Measurements from ENCODE around the gene PIGW. TPM values are rescaled to one million over a fixed set of nuclear protein-coding genes. Genes with fewer than 3 reads are reported as not detected.

PIGW gene
- total RNA-seq, 2 experiments from 2014 or later, result 10.6 to 11.3 TPM

- intact Hi-C loops (cut with micrococcal nuclease), result no loop called here
- peaks cover 37% of the 10 kb centered on the region for H3K36me3 Mint-ChIP-seq (ENCODE audit: low read depth)
- H3K4me3 Mint-ChIP-seq, result no peak overlapping the region
- H3K27me3 Mint-ChIP-seq (ENCODE audit: low read depth), result no peaks in the 10 kb centered on the region
- H3K4me1 Mint-ChIP-seq (ENCODE audit: low read depth), result peaks cover 25% of the 10 kb centered on the region
- H3K9me3 Mint-ChIP-seq, result no peaks in the 10 kb centered on the region
- CTCF ChIA-PET, result interaction anchor here (0.6 kb wide), 2 partner anchors 30 to 873 kb away, joined by 3 read pairs; no protein-coding TSS in a partner anchor
- no peak overlapping the region for H3K27ac Mint-ChIP-seq
- DNase-seq, result no peak
Measured at GRCh38 chr17:36566081-36566480, 31.3 kb downstream of the PIGW start.

GRCh38 chr17:36575028-36575427 is 40.2 kb downstream of the PIGW start:
- H3K4me3 Mint-ChIP-seq, result no peak overlapping the region
- no peak overlapping the region for H3K27ac Mint-ChIP-seq

GRCh38 chr17:36576793-36577192 is 42.0 kb downstream of the PIGW start:
- DNase-seq, result no peak
- CTCF ChIA-PET, result interaction anchor here (1.0 kb wide), 2 partner anchors 13 to 19 kb away, joined by 3 read pairs; no protein-coding TSS in a partner anchor
- Mint-ChIP-seq H3K36me3 (ENCODE audit: low read depth) (peaks cover 30% of the 10 kb centered on the region), H3K9me3 (no peaks in the 10 kb centered on the region), H3K4me3 (no peak overlapping the region), H3K27ac (no peak overlapping the region), H3K4me1 (ENCODE audit: low read depth) (peaks cover 11% of the 10 kb centered on the region), H3K27me3 (ENCODE audit: low read depth) (no peaks in the 10 kb centered on the region)
- intact Hi-C loops (cut with micrococcal nuclease), result no loop called here

More at GRCh38 chr17:36575028-36575427, 40.2 kb downstream of the PIGW start:
- DNase-seq, result no peak
- intact Hi-C loops (cut with micrococcal nuclease), result no loop called here
- no peaks in the 10 kb centered on the region for H3K9me3 Mint-ChIP-seq
- H3K4me1 Mint-ChIP-seq (ENCODE audit: low read depth), result peaks cover 11% of the 10 kb centered on the region
- no peaks in the 10 kb centered on the region for H3K27me3 Mint-ChIP-seq (ENCODE audit: low read depth)
- CTCF ChIA-PET, result no interaction called here
- peaks cover 25% of the 10 kb centered on the region for H3K36me3 Mint-ChIP-seq (ENCODE audit: low read depth)

- H3K9me3 Mint-ChIP-seq, result no peaks in the 10 kb centered on the region
- intact Hi-C loops (cut with micrococcal nuclease), result no loop called here
- peaks cover 5% of the 10 kb centered on the region for H3K4me1 Mint-ChIP-seq (ENCODE audit: low read depth)
- no peak overlapping the region for H3K27ac Mint-ChIP-seq
- no peak overlapping the region for H3K4me3 Mint-ChIP-seq
- no peaks in the 10 kb centered on the region for H3K27me3 Mint-ChIP-seq (ENCODE audit: low read depth)
- no peak for DNase-seq
- H3K36me3 Mint-ChIP-seq (ENCODE audit: low read depth), result peaks cover 27% of the 10 kb centered on the region
- CTCF ChIA-PET, result no interaction called here
Measured at GRCh38 chr17:36578671-36579070, 43.9 kb downstream of the PIGW start.

- CTCF ChIA-PET, result interaction anchor here (1.2 kb wide), 1 partner anchor 10 kb away, joined by 4 read pairs; no protein-coding TSS in a partner anchor
- H3K36me3 Mint-ChIP-seq (ENCODE audit: low read depth), result peaks cover 30% of the 10 kb centered on the region
- no peaks in the 10 kb centered on the region for H3K27me3 Mint-ChIP-seq (ENCODE audit: low read depth)
- H3K9me3 Mint-ChIP-seq, result no peaks in the 10 kb centered on the region
- intact Hi-C loops (cut with micrococcal nuclease), result no loop called here
- H3K27ac Mint-ChIP-seq, result no peak overlapping the region
- H3K4me1 Mint-ChIP-seq (ENCODE audit: low read depth), result no peaks in the 10 kb centered on the region
- no peak overlapping the region for H3K4me3 Mint-ChIP-seq
- no peak for DNase-seq
Measured at GRCh38 chr17:36583787-36584186, 49.0 kb downstream of the PIGW start.

GRCh38 chr17:36586138-36586537 is 51.4 kb downstream of the PIGW start:
- Mint-ChIP-seq H3K4me1 (ENCODE audit: low read depth) (peaks cover 8% of the 10 kb centered on the region), H3K27me3 (ENCODE audit: low read depth) (no peaks in the 10 kb centered on the region), H3K36me3 (ENCODE audit: low read depth) (peaks cover 16% of the 10 kb centered on the region), H3K9me3 (no peaks in the 10 kb centered on the region), H3K4me3 (no peak overlapping the region), H3K27ac (no peak overlapping the region)
- CTCF ChIA-PET, result no interaction called here
- DNase-seq, result no peak
- intact Hi-C loops (cut with micrococcal nuclease), result no loop called here

Other genes starting within 250 kb of the PIGW start
- gene TBC1D3G, start 211.1 kb upstream of the PIGW start, total RNA-seq, result not detected
- gene TBC1D3H, start 146.6 kb upstream of the PIGW start, total RNA-seq, result not detected
- 10 to 100 TPM; 39.0 to 43.7 TPM for gene ZNHIT3, start 48.3 kb upstream of the PIGW start, total RNA-seq
- 100 to 1,000 TPM in 1 of 2 experiments, 10 to 100 TPM in 1; 99.6 to 107 TPM for gene MYO19, start 119 bp upstream of the PIGW start, total RNA-seq
- gene GGNBP2, start 9.9 kb downstream of the PIGW start, total RNA-seq, result 10 to 100 TPM; 96.2 to 99.9 TPM
- 1 to 10 TPM; 8.4 to 9.8 TPM for gene DHRS11, start 56.9 kb downstream of the PIGW start, total RNA-seq
- gene MRM1, start 66.6 kb downstream of the PIGW start, total RNA-seq, result 10 to 100 TPM; 11.0 to 11.3 TPM